Stimulated activated CD8-positive, alpha-beta memory T cell treated with anti-CD3 and anti-CD28 coated beads, Interleukin-12 subunit alpha, Interleukin-12 subunit beta, amount 100 ng/mL, for 4 hours (primary cell): ENCODE measurements around the gene KRT86.
"Not testable (repeated sequence)": the region's sequence is repeated elsewhere in the genome, so short reads cannot be mapped to it uniquely, and the experiment has no call there.

Experiments
- DNase-seq: peaks from one replicate; pipeline ENCODE4 v3.0.0-alpha.2; 2020; ENCODE audit warnings: low read depth

KRT86 gene

GRCh38 chr12:52267699-52268098 is 6.7 kb upstream of the KRT86 start:
- no peak for DNase-seq

DNA sequence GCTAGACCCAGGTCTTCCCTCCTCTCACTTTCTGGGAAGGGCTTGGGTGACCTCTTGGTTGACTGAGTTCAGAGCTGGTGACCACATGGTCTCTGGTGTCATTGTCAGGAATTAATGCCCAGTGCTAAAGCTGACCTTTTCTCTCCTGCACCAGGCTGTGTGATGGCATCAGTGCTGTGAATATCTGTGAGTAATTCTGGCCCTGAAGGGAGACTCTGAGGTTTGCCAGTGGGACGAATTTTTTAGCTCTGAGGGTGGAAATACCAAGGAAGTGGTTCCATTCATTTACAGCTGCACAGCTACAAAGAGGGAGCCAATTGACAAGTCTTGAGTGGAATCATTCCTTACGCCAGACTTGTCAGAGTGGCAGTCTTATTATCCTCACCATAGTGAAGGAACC is 6.2 kb upstream of the KRT86 start:
- DNase-seq = no peak

- no peak for DNase-seq
Observed at GRCh38 chr12:52270541-52271070, 3.8 kb upstream of the KRT86 start.

GRCh38 chr12:52271158-52271557 is 3.3 kb upstream of the KRT86 start:
- DNase-seq = no peak

GRCh38 chr12:52275686-52276085 is 1.2 kb downstream of the KRT86 start:
- no peak for DNase-seq

DNA sequence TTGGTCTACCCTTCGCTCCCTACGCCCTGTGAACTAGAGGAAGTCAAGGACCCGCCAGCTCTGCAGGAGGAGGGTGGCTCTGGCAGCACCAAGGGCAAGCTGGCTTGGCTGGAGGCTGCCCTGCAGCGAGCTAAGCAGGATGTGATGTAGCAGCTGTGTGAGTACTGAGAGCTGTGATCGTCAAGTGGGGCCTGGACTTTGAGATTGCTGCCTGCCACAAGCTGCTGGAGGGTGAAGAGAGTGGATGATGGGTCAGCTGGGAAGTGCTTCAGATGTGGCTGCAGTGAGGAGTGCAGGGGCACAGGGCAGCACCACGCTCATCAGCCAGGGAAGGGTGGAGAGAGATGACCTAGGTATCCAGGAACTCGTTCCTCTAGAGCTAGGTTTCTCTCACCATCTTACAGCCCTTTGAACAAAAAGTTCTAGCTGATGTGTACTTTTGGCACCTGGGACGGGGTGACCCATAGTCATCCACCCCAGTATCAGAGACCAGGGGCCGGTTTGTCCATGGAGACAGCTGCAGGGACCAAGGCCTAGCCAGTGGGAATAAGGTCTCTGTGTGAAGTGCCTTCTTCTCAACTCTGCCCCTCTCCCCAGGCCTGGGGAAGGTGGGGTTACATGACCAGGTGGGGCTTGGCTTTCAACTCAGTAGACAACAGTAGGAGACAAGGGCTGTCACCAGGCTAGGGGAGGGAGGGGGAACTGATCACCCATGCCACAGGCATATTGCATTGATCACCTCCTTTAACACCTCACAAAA is 3.2 kb downstream of the KRT86 start:
- no peak for DNase-seq

DNA sequence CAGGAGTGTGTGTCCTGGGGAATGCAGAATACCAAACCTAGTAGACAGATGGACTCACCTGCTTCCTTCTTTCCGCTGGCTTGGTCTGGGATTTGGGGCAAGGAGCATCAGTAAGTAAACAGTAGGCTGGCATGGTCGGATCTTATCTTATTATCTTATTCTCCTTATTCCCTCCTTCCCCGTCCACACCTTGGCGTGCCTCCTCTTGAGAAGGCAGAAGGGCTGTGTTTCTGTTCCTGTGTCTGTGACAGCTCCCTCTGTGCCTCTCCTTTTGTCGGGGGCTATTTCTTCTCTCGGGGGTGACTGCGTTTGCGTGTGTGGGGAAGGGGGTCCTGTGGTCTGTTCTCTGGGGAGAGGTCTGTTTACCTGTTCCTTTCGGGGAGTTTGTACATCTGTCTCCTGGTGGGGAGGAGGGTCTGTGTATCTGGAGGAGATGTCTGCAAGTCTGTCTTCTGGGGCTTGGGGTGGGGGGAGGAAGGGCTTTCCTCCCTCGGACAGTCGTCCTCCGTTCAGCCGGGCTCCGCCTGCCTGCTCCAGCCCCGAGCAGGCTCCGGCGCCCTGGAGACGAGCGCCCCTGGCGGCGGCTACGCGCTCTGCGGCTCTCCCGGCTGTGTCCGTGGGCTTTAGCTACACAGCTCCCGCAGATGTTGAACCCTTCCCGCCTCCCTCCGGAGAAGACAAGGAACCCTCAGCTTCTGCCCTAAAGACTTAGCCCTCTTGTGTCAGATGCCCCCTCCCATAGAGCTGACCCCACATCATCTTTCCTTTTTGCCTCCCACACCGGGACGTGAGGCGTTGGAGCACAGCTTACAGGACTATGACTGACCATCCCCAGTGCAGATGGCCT is 4.4 kb downstream of the KRT86 start:
- peak; percentile 47 for DNase-seq

- no peak for DNase-seq
Observed at GRCh38 chr12:52279422-52280318, 5.2 kb downstream of the KRT86 start.

GRCh38 chr12:52280319-52280795 is 5.9 kb downstream of the KRT86 start:
- DNase-seq = no peak

DNA sequence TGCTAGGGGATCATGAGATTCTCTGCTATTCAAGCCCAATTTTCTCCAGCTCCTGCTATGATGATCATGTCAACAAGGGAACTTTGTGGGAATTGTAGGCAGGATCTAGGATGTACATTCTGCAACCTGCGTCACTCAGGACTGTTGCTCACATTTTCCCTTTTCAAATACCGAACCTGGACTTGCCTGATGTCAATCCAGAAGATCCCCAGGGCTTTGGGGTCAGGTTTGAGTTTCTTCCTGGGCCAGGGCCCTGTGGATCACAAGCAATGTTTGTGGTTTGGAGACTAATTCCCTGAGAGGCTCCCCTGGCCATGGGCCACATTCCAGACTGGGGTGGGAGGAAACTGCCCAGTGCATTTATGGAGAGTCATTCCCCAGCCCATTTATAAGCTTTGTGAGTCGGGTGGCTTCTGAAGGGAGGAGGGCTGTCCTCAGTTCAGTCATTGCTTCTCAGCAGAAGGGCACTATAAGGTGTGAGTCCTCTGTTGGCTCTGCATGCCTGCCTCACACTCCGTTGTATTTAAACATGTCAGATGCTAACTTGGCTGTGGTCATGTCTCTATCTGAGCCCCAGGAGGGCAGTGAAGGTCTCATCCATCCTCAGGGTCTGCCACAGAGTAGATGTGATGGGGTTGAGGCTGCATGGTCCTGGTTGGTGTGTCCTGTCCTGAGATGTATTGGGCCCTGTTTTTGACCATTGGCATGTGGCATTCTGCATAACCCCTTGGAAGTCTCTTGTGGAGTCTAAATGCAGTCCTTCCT is 6.5 kb downstream of the KRT86 start:
- DNase-seq = no peak

- no peak for DNase-seq
Observed at GRCh38 chr12:52284562-52285171, 10.2 kb downstream of the KRT86 start.

GRCh38 chr12:52285172-52285745 is 10.8 kb downstream of the KRT86 start:
- DNase-seq = no peak

DNA sequence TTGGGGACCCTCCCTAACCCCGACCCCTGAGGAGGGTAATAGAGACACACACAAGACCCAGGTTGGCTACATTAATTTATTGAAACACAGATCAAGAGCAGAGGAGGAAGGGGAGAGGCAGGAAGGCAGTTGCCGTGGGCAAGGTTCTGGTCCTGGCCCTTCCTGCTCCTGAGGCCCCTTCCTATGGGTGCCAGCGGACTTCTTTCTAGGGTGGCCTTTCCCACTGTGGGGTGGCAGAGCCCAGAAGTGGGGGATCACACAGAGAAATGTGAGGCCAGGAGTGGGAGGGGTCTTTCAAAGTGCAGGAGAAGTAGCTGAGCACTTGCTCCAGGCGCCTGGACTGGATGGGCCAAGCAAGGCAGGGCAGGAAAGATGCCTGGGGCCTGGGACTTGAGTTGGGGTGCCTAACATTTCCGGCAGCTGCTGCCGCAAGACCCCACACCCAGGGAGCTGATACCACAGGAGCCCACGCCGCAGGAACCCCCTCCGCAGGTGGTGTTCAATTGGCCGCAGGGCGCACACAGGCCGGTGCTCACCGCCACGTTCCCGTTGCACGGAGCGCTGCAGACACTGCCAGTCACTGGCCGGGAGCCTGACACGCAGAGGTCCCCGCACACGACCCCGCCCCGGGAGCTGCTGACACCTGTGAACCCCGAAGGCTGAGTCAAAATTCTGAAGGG is 11.5 kb downstream of the KRT86 start:
- DNase-seq = no peak

GRCh38 chr12:52286857-52287785 is 12.7 kb downstream of the KRT86 start:
- DNase-seq = not testable (repeated sequence)

DNA sequence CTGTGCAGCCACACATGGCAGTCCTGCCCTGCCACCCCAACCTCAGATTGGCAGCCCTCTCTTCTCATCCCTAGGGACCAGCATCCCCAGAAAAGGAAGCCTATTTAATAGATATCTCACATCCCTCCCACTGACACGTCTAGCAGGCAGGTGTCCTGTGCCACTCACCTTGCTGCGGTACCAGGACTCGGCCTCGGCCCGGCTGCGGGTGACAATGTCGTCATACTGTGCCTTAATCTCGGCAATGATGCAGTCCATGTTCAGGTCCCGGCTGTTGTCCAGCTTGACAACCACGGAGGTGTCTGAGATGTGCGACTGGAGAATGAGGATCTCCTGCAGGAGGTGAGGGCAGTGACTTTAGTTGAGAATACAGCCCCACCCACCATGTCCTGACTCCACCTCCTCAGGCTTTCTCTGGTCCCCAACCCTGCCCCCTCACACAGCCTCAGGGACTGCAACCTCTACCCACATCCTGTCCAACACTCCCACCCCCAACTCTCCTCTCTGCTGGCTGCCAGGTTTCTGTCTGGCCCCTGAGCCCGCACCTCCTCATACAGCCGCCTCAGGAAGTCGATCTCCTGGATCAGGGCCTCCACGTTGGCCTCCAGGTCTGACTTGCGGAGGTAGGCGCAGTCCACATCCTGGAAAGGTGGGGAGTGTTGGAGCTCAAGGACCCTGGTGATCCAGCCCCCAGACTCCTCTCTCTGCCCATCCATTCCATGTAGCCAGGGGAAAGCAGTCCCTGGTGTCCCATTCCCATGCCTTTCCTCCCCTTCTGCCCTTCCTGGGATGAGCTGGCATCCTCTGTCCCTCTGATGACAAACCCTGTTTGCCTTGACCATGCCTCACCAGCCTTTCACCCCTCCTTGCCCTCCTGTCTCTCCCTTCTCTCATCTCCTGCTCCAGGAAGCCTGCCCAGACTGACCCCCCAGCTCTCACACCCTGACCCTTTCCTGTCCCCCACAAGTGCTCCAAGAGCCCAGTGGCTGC is 13.7 kb downstream of the KRT86 start:
- not testable (repeated sequence) for DNase-seq

GRCh38 chr12:52290483-52291134 is 16.2 kb downstream of the KRT86 start:
- not testable (repeated sequence) for DNase-seq
